Activated T-cell treated with anti-CD3 and anti-CD28 coated beads for 1 hour (primary cell): ENCODE measurements around the gene ROR2.

Experiments
- DNase-seq: peaks from one replicate; pipeline ENCODE4 v3.0.0-alpha.2; 2020; ENCODE audit warnings: low read depth

The ROR2 gene

GRCh38 chr9:91948597-91949391, 1.2 kb downstream of the ROR2 start:
- DNase-seq, result no peak

- no peak for DNase-seq
Observed at GRCh38 chr9:91948101-91948596, 1.9 kb downstream of the ROR2 start.

GRCh38 chr9:91946653-91947488, 3.2 kb downstream of the ROR2 start:
- DNase-seq, result no peak

GRCh38 chr9:91946196-91946595, 3.8 kb downstream of the ROR2 start:
- no peak for DNase-seq

GRCh38 chr9:91945277-91946085, 4.5 kb downstream of the ROR2 start:
- no peak for DNase-seq

GRCh38 chr9:91944711-91945110, 5.3 kb downstream of the ROR2 start:
- DNase-seq, result no peak

GRCh38 chr9:91943478-91944470, 6.3 kb downstream of the ROR2 start:
- DNase-seq, result no peak

GRCh38 chr9:91942201-91942600, 7.8 kb downstream of the ROR2 start:
- DNase-seq, result no peak

GRCh38 chr9:91939978-91940377, 10.1 kb downstream of the ROR2 start:
- DNase-seq, result no peak

GRCh38 chr9:91937727-91938126, 12.3 kb downstream of the ROR2 start:
- DNase-seq, result no peak

- DNase-seq, result no peak
Observed at GRCh38 chr9:91937056-91937455, 13.0 kb downstream of the ROR2 start.

GRCh38 chr9:91935805-91936514, 14.1 kb downstream of the ROR2 start:
- no peak for DNase-seq

GRCh38 chr9:91935066-91935749, 14.8 kb downstream of the ROR2 start:
- DNase-seq, result no peak

- no peak for DNase-seq
Observed at GRCh38 chr9:91934654-91935053, 15.4 kb downstream of the ROR2 start.

GRCh38 chr9:91933556-91934352, 16.3 kb downstream of the ROR2 start:
- DNase-seq, result no peak

- no peak for DNase-seq
Observed at GRCh38 chr9:91930475-91930874, 19.6 kb downstream of the ROR2 start.

- no peak for DNase-seq
Observed at GRCh38 chr9:91929331-91929730, 20.7 kb downstream of the ROR2 start.

- DNase-seq, result no peak
Observed at GRCh38 chr9:91927922-91928510, 22.0 kb downstream of the ROR2 start.

- DNase-seq, result no peak
Observed at GRCh38 chr9:91924090-91924489, 25.9 kb downstream of the ROR2 start.
